Mucosa of descending colon (tissue), 3 donors: ENCODE data around the gene PTPRM. TPM values are rescaled to one million over a fixed set of nuclear protein-coding genes. Genes with fewer than 3 reads are reported as not detected.

Source experiments
- ATAC-seq: fragments of 200-7000 bp; cut with Tn5 transposase; one replicate; pipeline ENCODE4 v1.9.1; 2020; ENCODE audit warnings: mild to moderate bottlenecking, moderate library complexity
- DNase-seq, 3 donors: peaks; one replicate each; pipeline ENCODE4 v3.0.0-alpha.2; 2020
- H3K36me3 ChIP-seq: fragments of 200-600 bp; one replicate; pipeline ENCODE4 v1.8.0; 2021; ENCODE audit warnings: low read depth, mild to moderate bottlenecking
- H3K4me1 ChIP-seq: fragments of 200-600 bp; one replicate; pipeline ENCODE4 v1.8.0; 2021; ENCODE audit warnings: low read depth, mild to moderate bottlenecking
- H3K4me3 ChIP-seq: fragments of 200-600 bp; one replicate; pipeline ENCODE4 v1.8.0; 2021; ENCODE audit warnings: mild to moderate bottlenecking
- H3K9me3 ChIP-seq: fragments of 200-600 bp; one replicate; pipeline ENCODE4 v1.8.0; 2021; ENCODE audit warnings: mild to moderate bottlenecking
- CTCF ChIP-seq: fragments of 200-600 bp; IDR thresholded peaks from one replicate; pipeline ENCODE4 v1.8.0; 2022; ENCODE audit warnings: antibody characterized with exemption, mild to moderate bottlenecking
- intact Hi-C, 2 donors: fragments of 100-400 bp; cut with DNase I in 1 of 2; cut with micrococcal nuclease in 1 of 2; formaldehyde crosslinking; loops; one replicate each; pipeline versions ENCODE4 v1.11.0 to v1.11.1; 2022; cut with DNase I, micrococcal nuclease
- total RNA-seq, 3 donors: library from RNA; stranded (reverse); fragmentation: NEBNext Ultra II Directional in 2 of 3; extraction: Animal tissue kit (Norgen Biotek cat#: 25700) in 2 of 3; gene quantifications; one replicate each; pipeline versions ENCODE4 v1.2.1 to v1.2.4, GENCODE V29; 2021 to 2023
- donor health status: DM: no; HTN: no; CAD: no; lungs with moderate emphysema.
- donor health status: DM: no; HTN: no; CAD: no.
- donor health status: DM: no; HTN: yes; CAD: no.

PTPRM gene
- total RNA-seq, 3 donors from 2014 or later, result 15.3 to 41.1 (median 19.6) TPM

GRCh38 chr18:7616661-7617060 is 49.5 kb downstream of the PTPRM start:
- peaks cover 4% of the 10 kb centered on the region for H3K4me1 ChIP-seq
- no peak overlapping the region for H3K4me3 ChIP-seq
- ATAC-seq (peak; percentile 38), DNase-seq (peak; percentile 38 to 46 (median 44))
- no peaks in the 10 kb centered on the region for H3K9me3 ChIP-seq
- intact Hi-C loops, result no loop called here
- H3K36me3 ChIP-seq, result no peaks in the 10 kb centered on the region
- TF ChIP-seq CTCF, result no peak

- peak in 1 of 3 donors; percentile 70 for DNase-seq
- H3K4me3 ChIP-seq, result no peak overlapping the region
- no peak for TF ChIP-seq CTCF
- H3K4me1 ChIP-seq, result peaks cover 4% of the 10 kb centered on the region
- intact Hi-C loops, result no loop called here
- no peaks in the 10 kb centered on the region for H3K9me3 ChIP-seq
- ATAC-seq, result peak; percentile 54
- no peaks in the 10 kb centered on the region for H3K36me3 ChIP-seq
Observed at GRCh38 chr18:7617738-7618422, 50.8 kb downstream of the PTPRM start.

GRCh38 chr18:7618891-7619442 is 51.9 kb downstream of the PTPRM start:
- ATAC-seq (no peak), DNase-seq (no peak)
- no peak overlapping the region for H3K4me3 ChIP-seq
- intact Hi-C loops, result no loop called here
- H3K36me3 ChIP-seq, result no peaks in the 10 kb centered on the region
- no peaks in the 10 kb centered on the region for H3K9me3 ChIP-seq
- peaks cover 4% of the 10 kb centered on the region for H3K4me1 ChIP-seq
- no peak for TF ChIP-seq CTCF

GRCh38 chr18:7619676-7620075 is 52.6 kb downstream of the PTPRM start:
- no peak for TF ChIP-seq CTCF
- ATAC-seq (no peak), DNase-seq (no peak)
- H3K36me3 ChIP-seq, result no peaks in the 10 kb centered on the region
- intact Hi-C loops, result no loop called here
- H3K4me1 ChIP-seq, result peaks cover 4% of the 10 kb centered on the region
- H3K4me3 ChIP-seq, result no peak overlapping the region
- no peaks in the 10 kb centered on the region for H3K9me3 ChIP-seq

GRCh38 chr18:7622721-7623120 is 55.6 kb downstream of the PTPRM start:
- H3K36me3 ChIP-seq, result no peaks in the 10 kb centered on the region
- intact Hi-C loops, result no loop called here
- H3K4me3 ChIP-seq, result no peak overlapping the region
- no peaks in the 10 kb centered on the region for H3K9me3 ChIP-seq
- no peak for DNase-seq
- H3K4me1 ChIP-seq, result peaks cover under 1% of the 10 kb centered on the region
- no peak for TF ChIP-seq CTCF
- ATAC-seq, result no peak
